Left lung (tissue), 10 donors: Measurements from ENCODE around the gene SPRED3. TPM values are rescaled to one million over a fixed set of nuclear protein-coding genes. Genes with fewer than 3 reads are reported as not detected.

Experiments
- ATAC-seq: fragments of 200-7000 bp; cut with Tn5 transposase; one replicate; pipeline ENCODE4 v1.9.1; 2020; ENCODE audit warnings: moderate library complexity
- DNase-seq, 4 donors: peaks; one replicate each; pipeline ENCODE4 v3.0.0-alpha.2; 2013 to 2020
- H3K27ac ChIP-seq, 2 donors: fragments of 200-600 bp; sonication (generic) in 1 of 2; one replicate each; pipeline versions ENCODE4 v1.5.0 to v1.8.0; 2020 to 2021
- H3K27me3 ChIP-seq, 2 donors: fragments of 200-600 bp; sonication (generic) in 1 of 2; one replicate each; pipeline versions ENCODE4 v1.5.0 to v1.8.0; 2020 to 2021
- H3K36me3 ChIP-seq, 2 donors: fragments of 200-600 bp; sonication (generic) in 1 of 2; one replicate each; pipeline versions ENCODE4 v1.5.0 to v1.8.0; 2020 to 2021
- H3K4me1 ChIP-seq, 2 donors: fragments of 200-600 bp; one replicate each; pipeline ENCODE4 v1.8.0; 2021
- H3K4me3 ChIP-seq, 2 donors: fragments of 200-600 bp; sonication (generic) in 1 of 2; one replicate each; pipeline versions ENCODE4 v1.5.0 to v1.8.0; 2020 to 2021; ENCODE audit warnings: mild to moderate bottlenecking in 1 of 2
- H3K9me3 ChIP-seq, 2 donors: fragments of 200-600 bp; sonication (generic) in 1 of 2; one replicate each; pipeline versions ENCODE4 v1.5.0 to v1.8.0; 2020 to 2021
- CTCF ChIP-seq, 2 donors: fragments of 200-600 bp; sonication (generic) in 1 of 2; IDR thresholded peaks; one replicate each; pipeline versions ENCODE4 v1.5.0 to v1.8.0; 2021; ENCODE audit warnings: antibody characterized with exemption in 2 of 2
- intact Hi-C, 2 donors: fragments of 100-400 bp; cut with DNase I; formaldehyde crosslinking; loops; one replicate each; pipeline versions ENCODE4 v1.11.2 to v1.14.2; 2022
- polyA plus RNA-seq, 6 donors: library from polyadenylated mRNA; unstranded; fragments of 120-200 nt; gene quantifications; one replicate each; pipeline ENCODE4 v1.2.1, GENCODE V29; 2013; ENCODE audit not compliant: insufficient read length in 6 of 6
- total RNA-seq, 2 donors: library from RNA; stranded (reverse); fragmentation: NEBNext Ultra II Directional; extraction: Animal tissue kit (Norgen Biotek cat#: 25700); gene quantifications; one replicate each; pipeline ENCODE4 v1.2.1, GENCODE V29; 2021
- donor health status: DM: no; HTN: yes; CAD: no.
- donor health status: DM: no; HTN: no; CAD: no.

Gene SPRED3
- total and polyA plus RNA-seq, 8 donors, result 0.27 to 1.9 (median 0.38) TPM

GRCh38 chr19:38351865-38352395 is 36.6 kb upstream of the SPRED3 start:
- Histone ChIP-seq H3K4me3 (no peak overlapping the region), H3K27ac (no peak overlapping the region), H3K36me3 (no peaks in the 10 kb centered on the region), H3K4me1 (no peaks in the 10 kb centered on the region), H3K9me3 (no peaks in the 10 kb centered on the region), H3K27me3 (peaks cover 0 to 60% of the 10 kb centered on the region in 2 donors)
- ATAC-seq, result no peak
- intact Hi-C loops, result no loop called here
- TF ChIP-seq CTCF (IDR thresholded peaks at IDR 0.05), result no peak
- no peak for DNase-seq

GRCh38 chr19:38352611-38353010 is 35.9 kb upstream of the SPRED3 start:
- no peaks in the 10 kb centered on the region for H3K36me3 ChIP-seq
- DNase-seq (no peak), ATAC-seq (no peak)
- no peak overlapping the region for H3K4me3 ChIP-seq
- intact Hi-C loops, result no loop called here
- H3K27me3 ChIP-seq, result peaks cover 0 to 67% of the 10 kb centered on the region in 2 donors
- H3K4me1 ChIP-seq, result no peaks in the 10 kb centered on the region
- no peaks in the 10 kb centered on the region for H3K9me3 ChIP-seq
- no peak for TF ChIP-seq CTCF (IDR thresholded peaks at IDR 0.05)
- H3K27ac ChIP-seq, result no peak overlapping the region

GRCh38 chr19:38355728-38356725 is 32.5 kb upstream of the SPRED3 start:
- Histone ChIP-seq H3K27ac (no peak overlapping the region), H3K36me3 (no peaks in the 10 kb centered on the region), H3K27me3 (peaks cover 3 to 95% of the 10 kb centered on the region in 2 donors), H3K4me1 (peaks cover 0 to 3% of the 10 kb centered on the region in 2 donors), H3K9me3 (no peaks in the 10 kb centered on the region), H3K4me3 (no peak overlapping the region)
- ATAC-seq (no peak), DNase-seq (no peak)
- intact Hi-C loops, result no loop called here
- no peak for TF ChIP-seq CTCF (IDR thresholded peaks at IDR 0.05)

- H3K4me1 ChIP-seq, result peaks cover 5 to 22% of the 10 kb centered on the region in 2 donors
- no peak for TF ChIP-seq CTCF (IDR thresholded peaks at IDR 0.05)
- no peaks in the 10 kb centered on the region for H3K9me3 ChIP-seq
- intact Hi-C loops, result no loop called here
- no peak overlapping the region for H3K27ac ChIP-seq
- no peak for ATAC-seq
- no peak overlapping the region for H3K4me3 ChIP-seq
- H3K36me3 ChIP-seq, result no peaks in the 10 kb centered on the region
- no peak for DNase-seq
- peaks cover 4 to 89% of the 10 kb centered on the region in 2 donors for H3K27me3 ChIP-seq
Observed at GRCh38 chr19:38358071-38358470, 30.4 kb upstream of the SPRED3 start.
